Astrocyte (in vitro differentiated cells and primary cell): ENCODE data around the gene ZBTB6. TPM values are rescaled to one million over a fixed set of nuclear protein-coding genes. Genes with fewer than 3 reads are reported as not detected.
A peak's percentile ranks its signal among the peaks of the same experiment; 100 is the strongest.

ENCODE experiments used
- DNase-seq: peaks from one replicate; pipeline ENCODE4 v3.0.0-alpha.2; 2010; ENCODE audit warnings: low read depth
- FAIRE-seq: peaks from 2 replicates; lab custom pipeline; 2011; peaks lifted over from hg19 to GRCh38; lab: Jason Lieb, UNC
- H2AFZ ChIP-seq: 2 replicates; pipeline ENCODE4 v1.6.0; 2012; ENCODE audit warnings: low read depth, low read length, inconsistent platforms
- H3K27ac ChIP-seq: 2 replicates; pipeline ENCODE4 v1.5.1; 2011; ENCODE audit warnings: low read depth, low read length, inconsistent platforms
- H3K27me3 ChIP-seq: 2 replicates; pipeline ENCODE4 v1.6.0; 2011; ENCODE audit warnings: low read length, inconsistent platforms; ENCODE audit not compliant: insufficient read depth
- H3K36me3 ChIP-seq: 2 replicates; pipeline ENCODE4 v1.5.1; 2011; ENCODE audit warnings: low read length, inconsistent platforms; ENCODE audit not compliant: insufficient read depth
- H3K4me1 ChIP-seq: 2 replicates; pipeline ENCODE4 v1.5.1; 2011; ENCODE audit warnings: low read length, inconsistent platforms; ENCODE audit not compliant: insufficient read depth
- H3K4me2 ChIP-seq: 2 replicates; pipeline ENCODE4 v1.6.0; 2012; ENCODE audit warnings: low read length, inconsistent platforms
- H3K4me3 ChIP-seq: 2 replicates; pipeline ENCODE4 v1.5.1; 2011; ENCODE audit warnings: low read depth, mild to moderate bottlenecking, low read length, inconsistent platforms; ENCODE audit not compliant: insufficient read depth
- H3K79me2 ChIP-seq: 2 replicates; pipeline ENCODE4 v1.6.0; 2012; ENCODE audit warnings: mild to moderate bottlenecking, low read length, inconsistent platforms; ENCODE audit not compliant: insufficient read depth
- H3K9ac ChIP-seq: 2 replicates; pipeline ENCODE4 v1.6.0; 2012; ENCODE audit warnings: mild to moderate bottlenecking, low read length, inconsistent platforms
- H3K9me3 ChIP-seq: 2 replicates; pipeline ENCODE4 v1.5.1; 2012; ENCODE audit warnings: low read depth, mild to moderate bottlenecking, low read length, inconsistent platforms; ENCODE audit not compliant: insufficient read depth
- H4K20me1 ChIP-seq: 2 replicates; pipeline ENCODE4 v1.6.0; 2012; ENCODE audit warnings: low read length, inconsistent platforms; ENCODE audit not compliant: insufficient read depth
- H3K27ac Mint-ChIP-seq: one replicate; pipeline ENCODE4 v1.8.0; 2021; ENCODE audit warnings: mild to moderate bottlenecking, mixed read lengths; ENCODE audit not compliant: unreplicated experiment
- H3K27me3 Mint-ChIP-seq: one replicate; pipeline ENCODE4 v1.8.0; 2021; ENCODE audit warnings: low read depth, mixed read lengths; ENCODE audit not compliant: unreplicated experiment
- H3K36me3 Mint-ChIP-seq: one replicate; pipeline ENCODE4 v1.8.0; 2021; ENCODE audit warnings: low read depth, mixed read lengths; ENCODE audit not compliant: unreplicated experiment
- H3K4me1 Mint-ChIP-seq: one replicate; pipeline ENCODE4 v1.8.0; 2021; ENCODE audit warnings: low read depth, mixed read lengths; ENCODE audit not compliant: unreplicated experiment
- H3K4me3 Mint-ChIP-seq: one replicate; pipeline ENCODE4 v1.8.0; 2021; ENCODE audit warnings: mild to moderate bottlenecking, moderate library complexity, mixed read lengths; ENCODE audit not compliant: unreplicated experiment
- H3K9me3 Mint-ChIP-seq: one replicate; pipeline ENCODE4 v1.8.0; 2021; ENCODE audit warnings: mild to moderate bottlenecking, mixed read lengths; ENCODE audit not compliant: unreplicated experiment
- CTCF ChIP-seq: IDR thresholded peaks from 2 replicates; pipeline ENCODE4 v1.5.1; 2011; ENCODE audit warnings: low read depth, mild to moderate bottlenecking, inconsistent platforms, low read length, moderate library complexity; ENCODE audit not compliant: insufficient read depth
- EZH2 ChIP-seq: IDR thresholded peaks from 2 replicates; pipeline ENCODE4 v1.6.1; 2012; ENCODE audit warnings: mild to moderate bottlenecking, low read length, inconsistent platforms; ENCODE audit not compliant: insufficient read depth
- total RNA-seq: library from RNA; stranded (reverse); gene quantifications from 2 replicates; pipeline ENCODE4 v1.2.1, GENCODE V29; 2021

Gene ZBTB6
- total RNA-seq, 1 donor from 2014 or later = 8.5 TPM

- Mint-ChIP-seq H3K36me3 (no peaks in the 10 kb centered on the region), H3K4me3 (no peak overlapping the region), H3K9me3 (no peaks in the 10 kb centered on the region), H3K4me1 (peaks cover 16% of the 10 kb centered on the region), H3K27ac (no peak overlapping the region), H3K27me3 (no peaks in the 10 kb centered on the region)
- Histone ChIP-seq H3K4me2 (no peak overlapping the region), H4K20me1 (peaks cover 58% of the 10 kb centered on the region), H3K9me3 (no peaks in the 10 kb centered on the region), H3K9ac (no peak overlapping the region), H3K27me3 (no peaks in the 10 kb centered on the region), H2AFZ (no peak overlapping the region), H3K4me1 (peaks cover 2% of the 10 kb centered on the region), H3K4me3 (no peak overlapping the region), H3K79me2 (peaks cover 90% of the 10 kb centered on the region), H3K36me3 (peaks cover 2% of the 10 kb centered on the region), H3K27ac (no peak overlapping the region)
- FAIRE-seq (no peak), DNase-seq (peak; percentile 10)
- TF ChIP-seq EZH2 (no peak), CTCF (no peak)
Observed at GRCh38 chr9:122897969-122898368, 15.2 kb downstream of the ZBTB6 start.

DNA sequence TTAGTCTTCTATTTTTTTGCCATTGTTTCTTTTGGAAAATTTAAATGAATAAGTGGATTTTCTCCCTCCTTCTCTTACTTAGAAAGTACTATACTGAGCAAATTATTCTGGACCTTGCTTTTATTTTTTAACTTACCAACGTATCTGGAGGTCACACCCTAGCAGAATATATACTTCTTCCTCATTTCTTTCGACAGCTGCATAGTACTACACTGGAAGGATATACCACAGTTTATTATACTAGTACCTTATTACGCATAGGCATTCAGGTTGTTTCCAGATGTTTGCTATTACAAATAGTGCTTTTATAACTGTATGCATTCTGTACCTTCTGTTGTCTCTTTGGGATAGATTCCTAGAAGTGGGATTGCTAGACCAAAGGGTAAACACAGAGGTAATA is 24.6 kb downstream of the ZBTB6 start:
- Histone ChIP-seq H3K36me3 (peaks cover 23% of the 10 kb centered on the region), H3K27ac (no peak overlapping the region), H3K9me3 (no peaks in the 10 kb centered on the region), H4K20me1 (peaks cover 5% of the 10 kb centered on the region), H3K9ac (no peak overlapping the region), H3K79me2 (peaks cover 10% of the 10 kb centered on the region), H2AFZ (no peak overlapping the region), H3K27me3 (no peaks in the 10 kb centered on the region), H3K4me1 (no peaks in the 10 kb centered on the region), H3K4me3 (no peak overlapping the region), H3K4me2 (no peak overlapping the region)
- Mint-ChIP-seq H3K36me3 (peaks cover 5% of the 10 kb centered on the region), H3K27me3 (no peaks in the 10 kb centered on the region), H3K9me3 (no peaks in the 10 kb centered on the region), H3K27ac (no peak overlapping the region), H3K4me1 (no peaks in the 10 kb centered on the region), H3K4me3 (no peak overlapping the region)
- DNase-seq (no peak), FAIRE-seq (no peak)
- no peak for TF ChIP-seq CTCF
- no peak for TF ChIP-seq EZH2

DNA sequence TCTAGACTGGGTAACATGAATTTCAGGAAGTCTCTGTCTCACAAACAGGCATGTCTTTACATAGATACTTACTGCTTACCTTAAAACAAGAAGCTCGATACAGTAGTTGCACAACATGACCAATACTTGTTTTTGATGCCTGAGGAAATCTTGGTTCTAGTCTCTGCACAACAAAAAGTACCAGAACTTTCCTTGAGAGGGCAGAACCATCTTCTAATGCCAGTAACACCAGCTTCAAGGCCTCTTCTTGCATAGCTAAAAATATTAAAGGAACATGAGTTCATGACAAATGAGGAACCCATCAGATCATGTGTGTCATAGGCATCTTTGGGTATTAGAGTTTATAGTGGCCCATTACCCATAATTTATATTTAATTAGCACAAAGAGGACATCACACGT is 30.0 kb downstream of the ZBTB6 start:
- Histone ChIP-seq H3K27me3 (no peaks in the 10 kb centered on the region), H3K4me3 (no peak overlapping the region), H4K20me1 (no peaks in the 10 kb centered on the region), H3K27ac (no peak overlapping the region), H3K9me3 (no peaks in the 10 kb centered on the region), H3K36me3 (peaks cover 46% of the 10 kb centered on the region), H2AFZ (no peak overlapping the region), H3K4me1 (no peaks in the 10 kb centered on the region), H3K4me2 (no peak overlapping the region), H3K79me2 (no peaks in the 10 kb centered on the region), H3K9ac (no peak overlapping the region)
- no peak for TF ChIP-seq EZH2
- no peak for TF ChIP-seq CTCF
- Mint-ChIP-seq H3K27ac (no peak overlapping the region), H3K36me3 (peaks cover 12% of the 10 kb centered on the region), H3K27me3 (no peaks in the 10 kb centered on the region), H3K4me3 (no peak overlapping the region), H3K4me1 (no peaks in the 10 kb centered on the region), H3K9me3 (no peaks in the 10 kb centered on the region)
- FAIRE-seq = no peak
- DNase-seq = no peak
